IMR-90 (cell line): Measurements from ENCODE around the gene CAMKMT.

ENCODE experiments used
- BHLHE40 ChIP-seq: fragments of 150-350 bp; IDR thresholded peaks from 2 replicates; pipeline ENCODE4 v1.6.1; 2016; ENCODE audit warnings: mild to moderate bottlenecking, low read depth, low read length
- CEBPB ChIP-seq: IDR thresholded peaks from 2 replicates; pipeline ENCODE4 v1.6.1; 2012; ENCODE audit warnings: low read depth, low read length, improper control_type of control experiment
- CHD1 ChIP-seq: IDR thresholded peaks from 2 replicates; pipeline ENCODE4 v1.6.1; 2012; ENCODE audit warnings: low read depth, low read length, improper control_type of control experiment
- FOS ChIP-seq: fragments of 150-350 bp; IDR thresholded peaks from 2 replicates; pipeline ENCODE4 v1.6.1; 2016; ENCODE audit warnings: low read depth, low read length
- MAZ ChIP-seq: IDR thresholded peaks from 2 replicates; pipeline ENCODE4 v1.6.1; 2012; ENCODE audit warnings: low read depth, mild to moderate bottlenecking, low read length, improper control_type of control experiment, moderate library complexity, borderline replicate concordance
- NFE2L2 ChIP-seq: fragments of 150-350 bp; IDR thresholded peaks from 2 replicates; pipeline ENCODE4 v1.6.1; 2016; ENCODE audit warnings: low read depth, mild to moderate bottlenecking, low read length
- POLR2A ChIP-seq: IDR thresholded peaks from 2 replicates; pipeline ENCODE4 v1.6.1; 2012; ENCODE audit warnings: mild to moderate bottlenecking, low read depth, low read length
- RAD21 ChIP-seq: IDR thresholded peaks from 2 replicates; pipeline ENCODE4 v1.6.1; 2012; ENCODE audit warnings: low read length, improper control_type of control experiment
- RFX5 ChIP-seq: IDR thresholded peaks from 2 replicates; pipeline ENCODE4 v1.8.0; 2012; ENCODE audit warnings: low read depth, mild to moderate bottlenecking, low read length, moderate library complexity
- SMC3 ChIP-seq: fragments of 150-350 bp; IDR thresholded peaks from 2 replicates; pipeline ENCODE4 v1.6.1; 2016; ENCODE audit warnings: low read depth, mild to moderate bottlenecking, antibody characterized with exemption, low read length, moderate library complexity
- TF ChIP-seq, protein P1 (sequence below): conservative IDR thresholded peaks from 2 replicates; pipeline ENCODE4 v1.5.1; 2012; ENCODE audit warnings: mild to moderate bottlenecking, low read depth, low read length, improper control_type of control experiment
- TF ChIP-seq, protein P2 (sequence below): fragments of 150-350 bp; IDR thresholded peaks from 2 replicates; pipeline ENCODE4 v1.6.1; 2017; ENCODE audit warnings: mild to moderate bottlenecking, antibody characterized with exemption, low read length, low read depth

DNA sequence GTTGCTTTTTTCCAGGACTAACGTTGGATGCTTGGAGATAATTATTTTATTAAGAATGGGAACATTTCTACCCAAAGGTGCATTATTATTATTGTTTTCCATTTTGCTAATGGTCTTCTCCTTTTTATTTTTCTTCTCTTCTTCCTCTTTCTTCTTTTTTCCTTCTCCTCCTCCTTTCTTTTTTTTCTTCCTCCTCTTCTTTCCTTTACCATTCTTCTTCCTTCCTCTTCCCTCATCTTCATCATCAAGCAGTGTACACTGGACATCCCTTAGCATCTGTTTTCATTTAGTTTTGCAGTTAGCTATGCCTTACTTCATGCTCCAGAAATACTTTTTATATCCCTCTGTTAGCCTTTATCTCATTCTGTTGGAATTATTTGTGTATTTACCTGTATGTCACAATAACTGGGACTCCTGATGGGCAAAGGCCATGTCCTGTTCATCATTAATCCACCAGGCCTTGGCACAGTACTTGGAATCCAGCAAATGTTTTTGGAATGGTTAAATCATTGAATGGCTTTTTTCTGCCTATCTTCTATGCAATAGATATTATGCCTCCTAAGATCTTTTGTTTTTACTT lies 162.7 kb downstream of the CAMKMT start:
- TF ChIP-seq POLR2A (no peak), BHLHE40 (no peak), MAZ (no peak), NFE2L2 (no peak), CEBPB (no peak), RAD21 (no peak), FOS (no peak), RFX5 (no peak), CHD1 (no peak), SMC3 (no peak)
- TF ChIP-seq, protein P1, sequence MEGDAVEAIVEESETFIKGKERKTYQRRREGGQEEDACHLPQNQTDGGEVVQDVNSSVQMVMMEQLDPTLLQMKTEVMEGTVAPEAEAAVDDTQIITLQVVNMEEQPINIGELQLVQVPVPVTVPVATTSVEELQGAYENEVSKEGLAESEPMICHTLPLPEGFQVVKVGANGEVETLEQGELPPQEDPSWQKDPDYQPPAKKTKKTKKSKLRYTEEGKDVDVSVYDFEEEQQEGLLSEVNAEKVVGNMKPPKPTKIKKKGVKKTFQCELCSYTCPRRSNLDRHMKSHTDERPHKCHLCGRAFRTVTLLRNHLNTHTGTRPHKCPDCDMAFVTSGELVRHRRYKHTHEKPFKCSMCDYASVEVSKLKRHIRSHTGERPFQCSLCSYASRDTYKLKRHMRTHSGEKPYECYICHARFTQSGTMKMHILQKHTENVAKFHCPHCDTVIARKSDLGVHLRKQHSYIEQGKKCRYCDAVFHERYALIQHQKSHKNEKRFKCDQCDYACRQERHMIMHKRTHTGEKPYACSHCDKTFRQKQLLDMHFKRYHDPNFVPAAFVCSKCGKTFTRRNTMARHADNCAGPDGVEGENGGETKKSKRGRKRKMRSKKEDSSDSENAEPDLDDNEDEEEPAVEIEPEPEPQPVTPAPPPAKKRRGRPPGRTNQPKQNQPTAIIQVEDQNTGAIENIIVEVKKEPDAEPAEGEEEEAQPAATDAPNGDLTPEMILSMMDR = no peak
- TF ChIP-seq, protein P2, sequence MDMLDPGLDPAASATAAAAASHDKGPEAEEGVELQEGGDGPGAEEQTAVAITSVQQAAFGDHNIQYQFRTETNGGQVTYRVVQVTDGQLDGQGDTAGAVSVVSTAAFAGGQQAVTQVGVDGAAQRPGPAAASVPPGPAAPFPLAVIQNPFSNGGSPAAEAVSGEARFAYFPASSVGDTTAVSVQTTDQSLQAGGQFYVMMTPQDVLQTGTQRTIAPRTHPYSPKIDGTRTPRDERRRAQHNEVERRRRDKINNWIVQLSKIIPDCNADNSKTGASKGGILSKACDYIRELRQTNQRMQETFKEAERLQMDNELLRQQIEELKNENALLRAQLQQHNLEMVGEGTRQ = no peak
